ENCODE data around the gene COG2.
"Not testable (repeated sequence)": the region's sequence is repeated elsewhere in the genome, so short reads cannot be mapped to it uniquely, and the experiment has no call there.

The COG2 gene

DNA sequence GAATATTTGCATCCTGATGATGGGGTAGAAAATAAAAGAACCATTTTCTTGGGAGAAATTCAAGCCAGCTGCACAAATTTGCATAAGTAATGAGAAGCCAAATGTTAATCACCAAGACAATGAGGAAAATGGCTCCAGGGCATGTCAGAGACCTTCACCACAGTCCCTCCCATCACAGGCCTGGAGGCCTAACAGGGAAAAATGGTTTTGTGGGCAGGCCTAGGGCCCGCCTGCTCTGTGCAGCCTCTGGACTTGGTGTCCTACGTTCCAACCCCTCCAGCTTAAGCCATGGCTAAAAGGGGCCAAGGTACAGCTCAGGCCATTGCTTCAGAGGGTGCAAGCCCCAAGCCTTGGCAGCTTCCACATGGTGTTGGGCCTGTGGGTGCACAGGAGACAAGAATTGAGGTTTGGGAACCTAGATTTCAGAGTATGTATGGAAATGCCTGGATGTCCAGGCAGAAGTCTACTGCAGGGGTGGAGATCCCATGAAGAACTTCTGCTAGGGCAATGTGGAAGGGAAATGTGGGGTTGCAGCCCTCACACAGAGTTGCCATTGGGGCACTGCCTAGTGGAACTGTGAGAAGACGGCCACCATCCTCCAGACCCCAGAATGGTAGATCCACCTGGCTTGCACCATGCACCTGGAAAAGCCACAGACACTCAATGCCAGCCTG lies 79.7 kb downstream of the COG2 start:
- DNase-seq, result not testable (repeated sequence)

GRCh38 chr1:230725256-230726012 lies 83.2 kb downstream of the COG2 start:
- DNase-seq, result no peak

GRCh38 chr1:230728710-230729392 lies 86.6 kb downstream of the COG2 start:
- no peak for DNase-seq

DNA sequence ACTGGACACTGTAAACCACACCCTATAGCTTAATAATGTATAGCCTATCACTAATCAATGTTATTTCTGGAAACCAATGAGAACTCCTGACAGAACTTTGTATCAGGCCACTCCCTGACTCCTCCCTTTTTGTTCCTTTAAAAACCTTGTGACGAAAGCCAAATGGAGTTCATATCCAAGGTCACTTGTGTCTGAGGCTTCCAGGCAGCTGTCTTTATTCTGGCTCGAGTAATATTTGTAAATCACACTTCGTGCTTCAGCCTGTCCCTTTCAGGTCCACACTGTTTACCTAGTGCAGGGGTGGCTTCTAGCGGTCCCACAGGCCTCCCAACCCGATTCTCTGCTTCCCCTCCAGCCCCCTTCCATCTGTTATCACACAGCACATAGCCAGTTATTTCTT lies 88.7 kb downstream of the COG2 start:
- DNase-seq, result no peak

DNA sequence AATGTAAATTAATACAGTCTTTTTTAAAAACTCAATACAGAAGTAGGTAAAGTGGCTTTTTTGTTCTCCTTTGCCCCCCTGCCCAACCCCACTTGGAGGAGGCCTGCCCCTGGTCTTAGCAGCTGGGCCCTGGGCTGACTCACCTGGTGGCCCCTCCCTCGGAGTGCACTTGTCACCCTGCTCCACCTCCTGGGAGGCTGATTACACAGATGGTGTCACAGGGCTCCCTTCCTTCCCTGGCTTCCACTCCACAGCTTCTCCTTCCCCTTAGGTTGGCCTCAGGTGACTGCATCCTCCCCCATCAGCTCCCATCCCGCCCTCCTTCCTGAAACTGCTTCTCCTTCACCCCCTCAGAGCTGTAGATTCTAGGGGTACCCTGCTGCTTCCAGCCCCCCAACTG lies 93.2 kb downstream of the COG2 start:
- no peak for DNase-seq

GRCh38 chr1:230737622-230738262 lies 95.5 kb downstream of the COG2 start:
- no peak for DNase-seq

- DNase-seq, result no peak
Observed at GRCh38 chr1:230739564-230740290, 97.4 kb downstream of the COG2 start.

Measured in fibroblast of skin of back (primary cell).